ENCODE data around the gene KRT9. TPM values are rescaled to one million over a fixed set of nuclear protein-coding genes. Genes with fewer than 3 reads are reported as not detected.

KRT9 gene
- total RNA-seq, 1 experiment from 2014 or later: not detected

GRCh38 chr17:41542357-41542756, 29.5 kb downstream of the KRT9 start:
- CTCF ChIA-PET: interaction anchor here (0.6 kb wide), 1 partner anchor 21 kb away, joined by 6 read pairs; no protein-coding TSS in a partner anchor
- Histone ChIP-seq H4K20me1 (ENCODE audit: low read length) (no peaks in the 10 kb centered on the region), H3K4me3 (ENCODE audit: low read length) (no peak overlapping the region), H3K4me2 (ENCODE audit: low read length) (no peak overlapping the region), H3K9me2 (replicated peaks; ENCODE audit: low read length) (no peaks in the 10 kb centered on the region), H3K27ac (ENCODE audit: low read length) (no peak overlapping the region), H3K27me3 (ENCODE audit: low read length) (no peaks in the 10 kb centered on the region), H3K36me3 (ENCODE audit: low read depth, low read length) (no peaks in the 10 kb centered on the region), H3K4me1 (ENCODE audit: insufficient read depth, low read length) (peaks cover 62% of the 10 kb centered on the region), H3K9me3 (ENCODE audit: low read length) (no peaks in the 10 kb centered on the region), H3K79me2 (ENCODE audit: low read length) (0 out of 2 replicates have a peak, but pooled peaks cover 5% of the 10 kb centered on the region), H3F3A (ENCODE audit: low read length, unreplicated experiment) (no peaks in the 10 kb centered on the region), H3K9ac (ENCODE audit: low read length) (no peak overlapping the region), H2AFZ (ENCODE audit: low read length) (no peak overlapping the region)
- intact Hi-C loops (cut with micrococcal nuclease): loop anchor here (10.0 kb wide), 1 partner anchor 738 kb away; no protein-coding TSS in a partner anchor
- DNase-seq: no peak
- no TSS peak for BruUV-seq (replicated peaks)
- ATAC-seq: no peak
- TF ChIP-seq EZH2 (IDR thresholded peaks at IDR 0.05; ENCODE audit: low read length, unreplicated experiment) (no peak), CTCF (conservative IDR thresholded peaks at IDR 0.05; ENCODE audit: low read depth, low read length) (no peak), EZH2phosphoT487 (IDR thresholded peaks at IDR 0.05; ENCODE audit: borderline replicate concordance, low read length) (no peak)
- POLR2A ChIA-PET (ENCODE audit: unreplicated experiment): interaction anchor here (0.6 kb wide), 1 partner anchor 652 kb away, joined by 5 read pairs; no protein-coding TSS in a partner anchor

GRCh38 chr17:41540921-41541625, 30.8 kb downstream of the KRT9 start:
- H3K9ac ChIP-seq (ENCODE audit: low read length): peak overlapping the region; percentile 45; the same call in 1 of the 2 replicates
- H3K27ac ChIP-seq (ENCODE audit: low read length): peak overlapping the region; percentile 85
- CTCF ChIA-PET: no interaction called here
- POLR2A ChIA-PET (ENCODE audit: unreplicated experiment): interaction anchor here (0.6 to 0.8 kb wide), 3 partner anchors 11 to 621 kb away, joined by 4 to 6 read pairs (median 5); no protein-coding TSS in a partner anchor
- H2AFZ ChIP-seq (ENCODE audit: low read length): no peak overlapping the region
- peak; percentile 83 for DNase-seq
- no peaks in the 10 kb centered on the region for H4K20me1 ChIP-seq (ENCODE audit: low read length)
- TF ChIP-seq CTCF (conservative IDR thresholded peaks at IDR 0.05; ENCODE audit: low read depth, low read length): no peak
- no peak for TF ChIP-seq EZH2 (IDR thresholded peaks at IDR 0.05; ENCODE audit: low read length, unreplicated experiment)
- TF ChIP-seq EZH2phosphoT487 (IDR thresholded peaks at IDR 0.05; ENCODE audit: borderline replicate concordance, low read length): no peak
- 0 out of 2 replicates have a peak, but pooled peaks cover 5% of the 10 kb centered on the region for H3K79me2 ChIP-seq (ENCODE audit: low read length)
- intact Hi-C loops (cut with micrococcal nuclease): loop anchor here (10.0 kb wide), 1 partner anchor 736 kb away; no protein-coding TSS in a partner anchor
- no peaks in the 10 kb centered on the region for H3K36me3 ChIP-seq (ENCODE audit: low read depth, low read length)
- H3K4me2 ChIP-seq (ENCODE audit: low read length): peak overlapping the region; percentile 69
- BruUV-seq (replicated peaks): no TSS peak
- ATAC-seq: peak; percentile 82
- no peaks in the 10 kb centered on the region for H3F3A ChIP-seq (ENCODE audit: low read length, unreplicated experiment)
- peaks cover 64% of the 10 kb centered on the region for H3K4me1 ChIP-seq (ENCODE audit: insufficient read depth, low read length)
- no peaks in the 10 kb centered on the region for H3K27me3 ChIP-seq (ENCODE audit: low read length)
- no peaks in the 10 kb centered on the region for H3K9me2 ChIP-seq (replicated peaks; ENCODE audit: low read length)
- H3K9me3 ChIP-seq (ENCODE audit: low read length): no peaks in the 10 kb centered on the region
- peak overlapping the region; percentile 28; the same call in 1 of the 2 replicates for H3K4me3 ChIP-seq (ENCODE audit: low read length)
